Suprapubic skin (tissue), 4 donors: ENCODE measurements around the gene NPAS2. TPM values are rescaled to one million over a fixed set of nuclear protein-coding genes. Genes with fewer than 3 reads are reported as not detected.

Experiments used
- DNase-seq, 2 donors: peaks; one replicate each; pipeline ENCODE4 v3.0.0-alpha.2; 2019; ENCODE audit warnings: low spot score in 2 of 2
- H3K27ac ChIP-seq: fragments of 200-600 bp; sonication (generic); one replicate; pipeline ENCODE4 v1.5.1; 2019
- H3K27me3 ChIP-seq: fragments of 200-600 bp; sonication (generic); one replicate; pipeline ENCODE4 v1.5.1; 2019
- H3K36me3 ChIP-seq: fragments of 200-600 bp; sonication (generic); one replicate; pipeline ENCODE4 v1.5.1; 2019
- H3K4me1 ChIP-seq: fragments of 200-600 bp; sonication (generic); one replicate; pipeline ENCODE4 v1.5.1; 2019
- H3K4me3 ChIP-seq: fragments of 200-600 bp; sonication (generic); one replicate; pipeline ENCODE4 v1.5.1; 2019; ENCODE audit warnings: mild to moderate bottlenecking
- H3K9me3 ChIP-seq: fragments of 200-600 bp; sonication (generic); one replicate; pipeline ENCODE4 v1.5.1; 2019
- EP300 ChIP-seq: sonication (generic); formaldehyde crosslinking; IDR thresholded peaks from one replicate; pipeline ENCODE4 v1.6.1; 2017; ENCODE audit warnings: antibody characterized with exemption
- POLR2A ChIP-seq, 2 donors: fragments of 450-650 bp; IDR thresholded peaks; one replicate each; pipeline ENCODE4 v1.6.1; 2017; ENCODE audit warnings: antibody characterized with exemption in 2 of 2, mild to moderate bottlenecking in 2 of 2, moderate library complexity in 2 of 2
- POLR2AphosphoS5 ChIP-seq, 3 donors: sonication (generic); formaldehyde crosslinking; IDR thresholded peaks; one replicate each; pipeline ENCODE4 v1.6.1; 2017; ENCODE audit warnings: antibody characterized with exemption in 3 of 3
- WGBS: methylation state at CpG from one replicate; pipeline ENCODE4 v1.1.5; 2018; 5-methylcytosine and 5-hydroxymethylcytosine counted together
- total RNA-seq, 4 donors: library from RNA; depleted of rRNA; stranded (reverse); fragments of >200 nt; gene quantifications; one replicate each; pipeline ENCODE4 v1.1.0, GENCODE V29; 2016
- TF ChIP-seq, protein P1 (sequence below), 2 donors: fragments of 200-600 bp in 1 of 2; fragments of 450-650 bp in 1 of 2; sonication (generic) in 1 of 2; IDR thresholded peaks; one replicate each; pipeline ENCODE4 v1.5.1; 2016 to 2019; ENCODE audit warnings: antibody characterized with exemption in 2 of 2, mild to moderate bottlenecking in 1 of 2, moderate library complexity in 1 of 2

NPAS2 gene
- total RNA-seq, 4 donors from 2014 or later, result 46.5 to 90.1 (median 62.9) TPM

DNA sequence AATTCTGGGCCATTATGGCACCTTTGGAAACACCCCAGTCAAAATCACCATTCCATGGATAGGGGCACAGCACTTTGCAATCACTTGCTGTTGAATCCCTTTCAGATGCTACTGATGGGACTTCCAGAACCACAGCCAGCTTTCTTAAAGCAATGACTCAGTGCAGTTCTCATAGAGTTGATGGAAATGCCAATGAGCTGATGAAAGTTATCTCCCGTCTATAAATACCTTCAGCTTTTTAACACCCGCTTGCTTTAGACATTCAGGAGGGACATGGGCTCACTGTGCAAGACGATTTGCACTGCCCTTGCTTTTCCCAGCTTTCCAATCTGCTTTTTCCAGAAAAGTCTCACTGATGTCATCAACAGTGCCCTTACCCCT lies 115.4 kb downstream of the NPAS2 start:
- H3K9me3 ChIP-seq, result no peaks in the 10 kb centered on the region
- 84% methylated on average over 3 of the region's 3 CpGs for WGBS
- H3K4me1 ChIP-seq, result no peaks in the 10 kb centered on the region
- no peaks in the 10 kb centered on the region for H3K27me3 ChIP-seq
- TF ChIP-seq, protein P1, sequence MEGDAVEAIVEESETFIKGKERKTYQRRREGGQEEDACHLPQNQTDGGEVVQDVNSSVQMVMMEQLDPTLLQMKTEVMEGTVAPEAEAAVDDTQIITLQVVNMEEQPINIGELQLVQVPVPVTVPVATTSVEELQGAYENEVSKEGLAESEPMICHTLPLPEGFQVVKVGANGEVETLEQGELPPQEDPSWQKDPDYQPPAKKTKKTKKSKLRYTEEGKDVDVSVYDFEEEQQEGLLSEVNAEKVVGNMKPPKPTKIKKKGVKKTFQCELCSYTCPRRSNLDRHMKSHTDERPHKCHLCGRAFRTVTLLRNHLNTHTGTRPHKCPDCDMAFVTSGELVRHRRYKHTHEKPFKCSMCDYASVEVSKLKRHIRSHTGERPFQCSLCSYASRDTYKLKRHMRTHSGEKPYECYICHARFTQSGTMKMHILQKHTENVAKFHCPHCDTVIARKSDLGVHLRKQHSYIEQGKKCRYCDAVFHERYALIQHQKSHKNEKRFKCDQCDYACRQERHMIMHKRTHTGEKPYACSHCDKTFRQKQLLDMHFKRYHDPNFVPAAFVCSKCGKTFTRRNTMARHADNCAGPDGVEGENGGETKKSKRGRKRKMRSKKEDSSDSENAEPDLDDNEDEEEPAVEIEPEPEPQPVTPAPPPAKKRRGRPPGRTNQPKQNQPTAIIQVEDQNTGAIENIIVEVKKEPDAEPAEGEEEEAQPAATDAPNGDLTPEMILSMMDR (IDR thresholded peaks at IDR 0.05), result no peak
- TF ChIP-seq EP300, result no peak
- no peak for TF ChIP-seq POLR2AphosphoS5 (IDR thresholded peaks at IDR 0.05)
- no peak for TF ChIP-seq POLR2A (IDR thresholded peaks at IDR 0.05)
- no peak overlapping the region for H3K4me3 ChIP-seq
- DNase-seq, result no peak
- peaks cover 28% of the 10 kb centered on the region for H3K36me3 ChIP-seq
- H3K27ac ChIP-seq, result no peak overlapping the region

- no peaks in the 10 kb centered on the region for H3K27me3 ChIP-seq
- no peak overlapping the region for H3K27ac ChIP-seq
- H3K36me3 ChIP-seq, result peaks cover 28% of the 10 kb centered on the region
- WGBS, result 82% methylated on average over 10 of the region's 10 CpGs
- no peak overlapping the region for H3K4me3 ChIP-seq
- TF ChIP-seq POLR2A (IDR thresholded peaks at IDR 0.05), result no peak
- TF ChIP-seq, protein P1 (IDR thresholded peaks at IDR 0.05), result no peak
- TF ChIP-seq EP300, result no peak
- TF ChIP-seq POLR2AphosphoS5 (IDR thresholded peaks at IDR 0.05), result no peak
- H3K4me1 ChIP-seq, result no peaks in the 10 kb centered on the region
- no peaks in the 10 kb centered on the region for H3K9me3 ChIP-seq
- DNase-seq, result no peak
These were observed 116.3 kb downstream of the NPAS2 start for GRCh38 chr2:100936070-100936741.

DNA sequence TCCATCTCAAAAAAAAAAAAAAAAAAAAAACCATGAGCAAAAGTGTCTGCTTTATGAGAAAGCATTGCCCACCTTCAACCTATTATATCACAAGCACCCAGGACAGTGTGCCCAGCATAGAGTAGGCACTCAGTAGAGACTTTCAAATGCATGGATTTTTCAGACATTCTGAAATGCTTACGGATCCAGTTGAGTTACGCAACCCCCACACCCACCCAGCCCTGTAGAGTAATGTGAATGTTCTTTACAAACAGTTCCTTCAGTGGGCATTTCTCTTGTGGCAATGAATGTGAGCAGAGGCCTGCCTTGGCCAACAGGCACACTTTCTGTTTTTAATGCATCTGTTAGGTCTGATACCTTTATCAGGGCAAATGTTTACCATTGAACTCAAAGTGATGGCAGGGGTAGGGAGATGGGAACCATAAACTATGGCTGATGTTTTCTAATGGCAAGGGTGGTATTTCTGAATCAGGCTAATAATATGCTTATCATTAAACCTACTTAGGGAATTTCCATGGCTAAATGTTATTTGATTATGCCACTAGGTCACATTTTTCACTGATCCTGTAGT lies 117.1 kb downstream of the NPAS2 start:
- H3K27me3 ChIP-seq, result no peaks in the 10 kb centered on the region
- TF ChIP-seq EP300 (no peak), POLR2A (IDR thresholded peaks at IDR 0.05) (no peak), POLR2AphosphoS5 (IDR thresholded peaks at IDR 0.05) (no peak)
- TF ChIP-seq, protein P1 (IDR thresholded peaks at IDR 0.05), result no peak
- no peak for DNase-seq

DNA sequence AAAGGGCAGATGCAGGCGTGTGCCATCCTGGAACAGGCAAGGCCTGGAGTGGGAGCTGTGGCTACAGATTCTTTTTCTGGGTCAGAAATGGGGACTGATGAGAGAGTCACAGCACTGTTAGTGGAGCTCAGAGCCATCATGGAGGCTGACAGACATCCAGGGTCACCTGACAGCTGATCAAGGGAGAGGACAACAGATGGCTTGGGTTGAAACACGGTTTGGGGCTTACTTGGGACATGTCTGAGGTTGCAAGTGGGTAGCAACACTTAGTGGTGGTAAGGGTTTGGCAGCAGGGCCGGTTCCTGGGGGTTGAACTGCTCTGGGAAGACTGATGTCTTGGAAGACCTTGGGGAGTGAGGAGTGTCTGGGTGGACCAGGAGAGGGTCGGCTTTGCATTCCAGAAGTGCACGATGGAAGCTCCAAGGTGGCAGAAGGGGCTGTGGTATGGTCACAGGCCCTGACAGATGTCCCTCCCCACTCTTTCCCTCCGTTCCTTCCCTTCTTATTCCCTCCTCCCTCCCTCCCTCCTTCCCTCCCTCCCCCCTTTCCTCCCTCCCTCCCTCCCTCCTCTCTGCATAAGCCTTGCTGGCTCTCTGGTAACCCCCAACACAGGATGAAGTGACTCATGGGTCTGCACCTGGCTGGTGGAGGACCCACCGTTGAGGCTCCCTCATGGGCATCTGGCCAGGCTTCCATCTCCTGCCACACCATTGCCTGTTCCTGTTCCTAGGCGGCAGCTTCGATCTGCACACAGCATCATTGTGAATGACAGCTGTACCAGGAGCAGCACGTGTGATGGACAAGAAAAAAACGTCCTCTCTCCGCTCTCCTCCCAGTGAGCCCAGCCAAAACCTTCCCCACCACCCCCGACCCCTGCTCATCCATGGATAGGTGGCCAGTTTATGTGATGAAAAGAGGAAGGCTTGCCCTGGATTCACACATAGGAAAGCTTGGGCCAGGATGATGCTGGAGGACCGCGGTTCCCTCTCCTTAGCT lies 118.4 kb downstream of the NPAS2 start:
- TF ChIP-seq, protein P1 (IDR thresholded peaks at IDR 0.05), result no peak
- TF ChIP-seq POLR2AphosphoS5 (IDR thresholded peaks at IDR 0.05) (no peak), EP300 (no peak), POLR2A (IDR thresholded peaks at IDR 0.05) (no peak)

More for the DNA sequence above, 117.1 kb downstream of the NPAS2 start:
- H3K27ac ChIP-seq, result no peak overlapping the region
- peaks cover 28% of the 10 kb centered on the region for H3K36me3 ChIP-seq
- peaks cover 3% of the 10 kb centered on the region for H3K4me1 ChIP-seq
- H3K9me3 ChIP-seq, result no peaks in the 10 kb centered on the region
- H3K4me3 ChIP-seq, result no peak overlapping the region
- WGBS, result 70% methylated on average over 2 of the region's 2 CpGs

More for the DNA sequence above, 118.4 kb downstream of the NPAS2 start:
- Histone ChIP-seq H3K27me3 (no peaks in the 10 kb centered on the region), H3K9me3 (no peaks in the 10 kb centered on the region), H3K27ac (no peak overlapping the region), H3K4me1 (peaks cover 3% of the 10 kb centered on the region), H3K4me3 (no peak overlapping the region), H3K36me3 (peaks cover 20% of the 10 kb centered on the region)
- WGBS, result 84% methylated on average over 15 of the region's 15 CpGs
- no peak for DNase-seq
